ENCODE data around the gene IL27RA.
A peak's percentile ranks its signal among the peaks of the same experiment; 100 is the strongest.

IL27RA gene

GRCh38 chr19:14031719-14032480 lies at the start of gene IL27RA:
Gene IL27RA, plus strand, starts transcription at chr19:14031762. Its CDS starts 111 bp downstream, at chr19:14031873.
- no peak within 1 kb of the TSS; the same call in 1 of the 2 replicates for H3K27ac ChIP-seq
- TF ChIP-seq CTCF (conservative IDR thresholded peaks at IDR 0.05), result peak; percentile 59

GRCh38 chr19:13981988-13982501 lies 49.5 kb upstream of the IL27RA start:
- no peak for TF ChIP-seq CTCF (conservative IDR thresholded peaks at IDR 0.05)
- H3K27ac ChIP-seq, result no peak overlapping the region

- H3K27ac ChIP-seq, result no peak overlapping the region
- TF ChIP-seq CTCF (conservative IDR thresholded peaks at IDR 0.05), result no peak
Measured at GRCh38 chr19:13982773-13983172, 48.8 kb upstream of the IL27RA start.

GRCh38 chr19:13983213-13983889 lies 48.2 kb upstream of the IL27RA start:
- no peak for TF ChIP-seq CTCF (conservative IDR thresholded peaks at IDR 0.05)
- no peak overlapping the region for H3K27ac ChIP-seq

GRCh38 chr19:13984186-13984585 lies 47.4 kb upstream of the IL27RA start:
- no peak overlapping the region for H3K27ac ChIP-seq

GRCh38 chr19:13984875-13985741 lies 46.5 kb upstream of the IL27RA start:
- TF ChIP-seq CTCF (conservative IDR thresholded peaks at IDR 0.05), result no peak
- no peak overlapping the region for H3K27ac ChIP-seq

More at GRCh38 chr19:13984186-13984585, 47.4 kb upstream of the IL27RA start:
- no peak for TF ChIP-seq CTCF (conservative IDR thresholded peaks at IDR 0.05)

Measured in VCaP (cell line).